Loucy (cell line): ENCODE results near the gene ANOS1.

Experiments used
- CTCF ChIP-seq: fragments of 200-600 bp; sonication (generic); conservative IDR thresholded peaks from 2 replicates; pipeline ENCODE4 v1.5.1; 2014; ENCODE audit warnings: mild to moderate bottlenecking, antibody characterized with exemption, low read length
- EZH2phosphoT487 ChIP-seq: fragments of 200-600 bp; IDR thresholded peaks from 2 replicates; pipeline ENCODE4 v1.6.1; 2018; ENCODE audit warnings: antibody characterized with exemption, mild to moderate bottlenecking, moderate library complexity, borderline replicate concordance

GRCh38 chrX:8728932-8729535, 2.9 kb downstream of the ANOS1 start:
- TF ChIP-seq CTCF, result no peak
- no peak for TF ChIP-seq EZH2phosphoT487
